ENCODE data around the gene PCBP3. TPM values are rescaled to one million over a fixed set of nuclear protein-coding genes. Genes with fewer than 3 reads are reported as not detected.

Gene PCBP3
- total RNA-seq, 2 experiments from 2014 or later = 3.4 to 3.8 TPM

- CTCF ChIA-PET = no interaction called here
- Histone ChIP-seq H3K36me3 (ENCODE audit: insufficient read depth, low read length) (no peaks in the 10 kb centered on the region), H3K27ac (ENCODE audit: low read depth in 1 of 2, low read length in 2 of 2) (no peak overlapping the region), H3K9me3 (ENCODE audit: control insufficient read depth in 1 of 2, insufficient read depth in 1 of 2, low read length in 2 of 2) (peaks cover 5 to 11% of the 10 kb centered on the region in 2 experiments), H3K4me1 (ENCODE audit: insufficient read depth, low read length) (no peaks in the 10 kb centered on the region), H3K4me3 (ENCODE audit: low read length) (no peak overlapping the region), H3K27me3 (ENCODE audit: control insufficient read depth in 1 of 2, insufficient read depth in 2 of 2, low read length in 2 of 2) (no peaks in the 10 kb centered on the region)
- ATAC-seq (ENCODE audit: poor library complexity) (no peak), DNase-seq (no peak)
- Mint-ChIP-seq H3K4me1 (ENCODE audit: low read depth) (no peaks in the 10 kb centered on the region), H3K36me3 (ENCODE audit: low read depth) (peaks cover 5% of the 10 kb centered on the region), H3K4me3 (no peak overlapping the region), H3K27ac (no peak overlapping the region), H3K9me3 (peaks cover 6% of the 10 kb centered on the region), H3K27me3 (no peaks in the 10 kb centered on the region)
- intact Hi-C loops (cut with DNase I, micrococcal nuclease) = no loop called here
- no peak for TF ChIP-seq CTCF (IDR thresholded peaks at IDR 0.05)
- POLR2A ChIA-PET = no interaction called here
Measured at GRCh38 chr21:45776971-45777370, 133.4 kb downstream of the PCBP3 start.

DNA sequence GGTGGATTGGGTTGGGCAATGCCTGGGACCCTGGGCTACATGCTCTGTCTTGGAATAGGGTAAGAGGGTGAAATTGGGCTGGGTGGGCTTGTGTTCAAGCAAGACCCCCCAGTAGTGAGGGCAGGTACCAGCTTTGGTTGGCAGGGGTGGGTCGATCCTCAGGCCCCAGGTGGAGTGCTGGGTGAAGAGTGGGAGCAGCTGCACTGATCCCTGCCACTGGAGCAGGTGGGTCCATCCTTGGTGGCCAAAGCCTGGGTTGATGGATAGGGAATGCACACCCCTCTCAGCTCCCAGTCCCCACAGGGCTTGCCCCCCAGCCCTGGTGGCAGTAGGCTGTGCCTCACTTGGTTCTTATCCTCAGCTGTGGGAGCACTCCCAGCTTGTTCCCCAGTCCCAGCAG lies 135.2 kb downstream of the PCBP3 start:
- ChIA-PET CTCF (no interaction called here), POLR2A (no interaction called here)
- H3K27me3 Mint-ChIP-seq = no peaks in the 10 kb centered on the region
- H3K9me3 Mint-ChIP-seq = peaks cover 6% of the 10 kb centered on the region
- ATAC-seq (ENCODE audit: poor library complexity) (no peak), DNase-seq (no peak)
- Histone ChIP-seq H3K4me3 (ENCODE audit: low read length) (no peak overlapping the region), H3K4me1 (ENCODE audit: insufficient read depth, low read length) (no peaks in the 10 kb centered on the region), H3K27ac (ENCODE audit: low read depth in 1 of 2, low read length in 2 of 2) (no peak overlapping the region), H3K36me3 (ENCODE audit: insufficient read depth, low read length) (no peaks in the 10 kb centered on the region), H3K27me3 (ENCODE audit: control insufficient read depth in 1 of 2, insufficient read depth in 2 of 2, low read length in 2 of 2) (no peaks in the 10 kb centered on the region), H3K9me3 (ENCODE audit: control insufficient read depth in 1 of 2, insufficient read depth in 1 of 2, low read length in 2 of 2) (peaks cover 5 to 11% of the 10 kb centered on the region in 2 experiments)
- no peaks in the 10 kb centered on the region for H3K4me1 Mint-ChIP-seq (ENCODE audit: low read depth)
- intact Hi-C loops (cut with DNase I, micrococcal nuclease) = no loop called here
- no peak for TF ChIP-seq CTCF (IDR thresholded peaks at IDR 0.05)
- H3K36me3 Mint-ChIP-seq (ENCODE audit: low read depth) = peaks cover 5% of the 10 kb centered on the region
- no peak overlapping the region for H3K27ac Mint-ChIP-seq
- no peak overlapping the region for H3K4me3 Mint-ChIP-seq

DNA sequence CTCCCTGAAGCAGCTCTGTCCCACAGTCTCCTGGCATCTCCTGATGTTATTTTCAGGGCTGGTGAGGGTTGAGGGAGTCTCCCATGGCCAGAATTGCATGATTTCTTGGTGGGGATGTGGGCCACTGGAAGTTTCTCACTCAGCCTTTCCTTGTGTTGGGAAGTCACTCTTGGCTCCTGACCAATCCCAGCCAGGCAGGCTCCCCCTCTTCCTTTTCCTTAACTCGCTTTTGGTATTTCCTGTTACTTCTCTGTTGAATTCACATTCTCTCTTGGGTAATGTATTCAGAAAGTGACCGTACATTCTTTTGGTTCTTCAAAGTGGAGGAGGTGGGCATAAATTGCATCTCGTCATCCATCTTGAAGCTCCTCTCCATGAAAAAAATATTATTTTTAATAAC lies 135.7 kb downstream of the PCBP3 start:
- no peak overlapping the region for H3K27ac Mint-ChIP-seq
- DNase-seq (no peak), ATAC-seq (ENCODE audit: poor library complexity) (no peak)
- H3K4me1 ChIP-seq (ENCODE audit: insufficient read depth, low read length) = no peaks in the 10 kb centered on the region
- H3K4me3 Mint-ChIP-seq = no peak overlapping the region
- ChIA-PET CTCF (no interaction called here), POLR2A (no interaction called here)
- no peak overlapping the region for H3K4me3 ChIP-seq (ENCODE audit: low read length)
- H3K9me3 ChIP-seq (ENCODE audit: control insufficient read depth in 1 of 2, insufficient read depth in 1 of 2, low read length in 2 of 2) = peaks cover 5 to 11% of the 10 kb centered on the region in 2 experiments
- no peak overlapping the region for H3K27ac ChIP-seq (ENCODE audit: low read depth in 1 of 2, low read length in 2 of 2)
- H3K27me3 Mint-ChIP-seq = no peaks in the 10 kb centered on the region
- no peak for TF ChIP-seq CTCF (IDR thresholded peaks at IDR 0.05)
- H3K27me3 ChIP-seq (ENCODE audit: control insufficient read depth in 1 of 2, insufficient read depth in 2 of 2, low read length in 2 of 2) = no peaks in the 10 kb centered on the region
- peaks cover 6% of the 10 kb centered on the region for H3K9me3 Mint-ChIP-seq
- no peaks in the 10 kb centered on the region for H3K36me3 ChIP-seq (ENCODE audit: insufficient read depth, low read length)
- H3K4me1 Mint-ChIP-seq (ENCODE audit: low read depth) = no peaks in the 10 kb centered on the region
- intact Hi-C loops (cut with DNase I, micrococcal nuclease) = no loop called here
- peaks cover 5% of the 10 kb centered on the region for H3K36me3 Mint-ChIP-seq (ENCODE audit: low read depth)

Measured in CD4-positive, alpha-beta T cell (primary cell).